Tibial artery (tissue), 4 donors: ENCODE measurements around the gene SCFD2.

Experiments used
- DNase-seq, 2 donors: peaks; one replicate each; pipeline ENCODE4 v3.0.0-alpha.2; 2019
- H3K27ac ChIP-seq, 2 donors: fragments of 200-600 bp; sonication (generic) in 1 of 2; 1 replicate in 1 of 2; 2 replicates in 1 of 2; pipeline ENCODE4 v1.5.1; 2018 to 2019; ENCODE audit warnings: mild to moderate bottlenecking in 1 of 2
- H3K27me3 ChIP-seq, 2 donors: fragments of 200-600 bp; sonication (generic) in 1 of 2; one replicate each; pipeline versions ENCODE4 v1.5.1 to v1.6.0; 2016 to 2019
- H3K36me3 ChIP-seq, 3 donors: fragments of 200-600 bp; sonication (generic) in 2 of 3; one replicate each; pipeline ENCODE4 v1.5.1; 2016 to 2019; ENCODE audit warnings: mild to moderate bottlenecking in 2 of 3
- H3K4me1 ChIP-seq, 4 donors: fragments of 200-600 bp; sonication (generic) in 2 of 4; 1 replicate in 3 of 4; 2 replicates in 1 of 4; pipeline ENCODE4 v1.5.1; 2016 to 2019
- H3K4me3 ChIP-seq, 2 donors: fragments of 200-600 bp; sonication (generic) in 1 of 2; 1 replicate in 1 of 2; 2 replicates in 1 of 2; pipeline ENCODE4 v1.5.1; 2018 to 2019; ENCODE audit warnings: mild to moderate bottlenecking in 2 of 2
- H3K9me3 ChIP-seq, 3 donors: fragments of 200-600 bp; sonication (generic) in 1 of 3; one replicate each; pipeline ENCODE4 v1.5.1; 2016 to 2019
- CTCF ChIP-seq, 2 experiments: fragments of 200-600 bp in 1 of 2; fragments of 450-650 bp in 1 of 2; IDR thresholded peaks; one replicate each; pipeline ENCODE4 v1.5.1; 2017 to 2019; ENCODE audit warnings: antibody characterized with exemption in 2 of 2, mild to moderate bottlenecking in 1 of 2, moderate library complexity in 1 of 2
- intact Hi-C: fragments of 100-400 bp; cut with DNase I; formaldehyde crosslinking; loops from one replicate; pipeline ENCODE4 v1.15.0; 2023; ENCODE audit warnings: low total_unique reads

Gene SCFD2

GRCh38 chr4:53123819-53124218 lies 242.0 kb downstream of the SCFD2 start:
- no peak for DNase-seq
- no peak for TF ChIP-seq CTCF (IDR thresholded peaks at IDR 0.05)
- Histone ChIP-seq H3K4me1 (peaks cover 0 to 47% (median 17%) of the 10 kb centered on the region in 4 donors), H3K36me3 (no peaks in the 10 kb centered on the region), H3K27ac (no peak overlapping the region), H3K4me3 (no peak overlapping the region), H3K9me3 (no peaks in the 10 kb centered on the region), H3K27me3 (no peaks in the 10 kb centered on the region)
- intact Hi-C loops = no loop called here

- DNase-seq = no peak
- Histone ChIP-seq H3K9me3 (no peaks in the 10 kb centered on the region), H3K27ac (no peak overlapping the region), H3K4me3 (no peak overlapping the region), H3K4me1 (peaks cover 0 to 42% (median 12%) of the 10 kb centered on the region in 4 donors), H3K27me3 (no peaks in the 10 kb centered on the region), H3K36me3 (no peaks in the 10 kb centered on the region)
- TF ChIP-seq CTCF (IDR thresholded peaks at IDR 0.05) = no peak
- intact Hi-C loops = no loop called here
Observed at GRCh38 chr4:53123171-53123570, 242.7 kb downstream of the SCFD2 start.

- TF ChIP-seq CTCF (IDR thresholded peaks at IDR 0.05) = no peak
- no peak for DNase-seq
- peak overlapping the region in 1 of 2 donors; percentile 74 for H3K27ac ChIP-seq
Observed at GRCh38 chr4:53122280-53123116, 243.4 kb downstream of the SCFD2 start.

GRCh38 chr4:53121264-53121865 lies 244.5 kb downstream of the SCFD2 start:
- no peaks in the 10 kb centered on the region for H3K27me3 ChIP-seq
- H3K27ac ChIP-seq = peak overlapping the region; percentile 62 to 74
- intact Hi-C loops = no loop called here
- H3K4me1 ChIP-seq = peaks cover 0 to 44% (median 11%) of the 10 kb centered on the region in 4 donors
- H3K36me3 ChIP-seq = no peaks in the 10 kb centered on the region
- H3K4me3 ChIP-seq = no peak overlapping the region
- DNase-seq = no peak
- no peaks in the 10 kb centered on the region for H3K9me3 ChIP-seq
- TF ChIP-seq CTCF (IDR thresholded peaks at IDR 0.05) = no peak

More at GRCh38 chr4:53122280-53123116, 243.4 kb downstream of the SCFD2 start:
- Histone ChIP-seq H3K4me1 (peaks cover 0 to 38% (median 11%) of the 10 kb centered on the region in 4 donors), H3K4me3 (no peak overlapping the region), H3K27me3 (no peaks in the 10 kb centered on the region), H3K36me3 (no peaks in the 10 kb centered on the region), H3K9me3 (no peaks in the 10 kb centered on the region)
- intact Hi-C loops = no loop called here

- peaks cover 0 to 45% (median 11%) of the 10 kb centered on the region in 4 donors for H3K4me1 ChIP-seq
- intact Hi-C loops = no loop called here
- H3K27me3 ChIP-seq = no peaks in the 10 kb centered on the region
- no peaks in the 10 kb centered on the region for H3K36me3 ChIP-seq
- H3K9me3 ChIP-seq = no peaks in the 10 kb centered on the region
- no peak for TF ChIP-seq CTCF (IDR thresholded peaks at IDR 0.05)
- H3K4me3 ChIP-seq = no peak overlapping the region
- DNase-seq = no peak
- H3K27ac ChIP-seq = peak overlapping the region; percentile 62 to 74
Observed at GRCh38 chr4:53120778-53121177, 245.1 kb downstream of the SCFD2 start.
